GM21786 (cell line): ENCODE data around the gene SLC12A6.

Experiments
- ATAC-seq: cut with Tn5 transposase; IDR thresholded peaks from one replicate; pipeline ENCODE4 v1.9.1; 2021; ENCODE audit not compliant: unreplicated experiment

SLC12A6 gene

DNA sequence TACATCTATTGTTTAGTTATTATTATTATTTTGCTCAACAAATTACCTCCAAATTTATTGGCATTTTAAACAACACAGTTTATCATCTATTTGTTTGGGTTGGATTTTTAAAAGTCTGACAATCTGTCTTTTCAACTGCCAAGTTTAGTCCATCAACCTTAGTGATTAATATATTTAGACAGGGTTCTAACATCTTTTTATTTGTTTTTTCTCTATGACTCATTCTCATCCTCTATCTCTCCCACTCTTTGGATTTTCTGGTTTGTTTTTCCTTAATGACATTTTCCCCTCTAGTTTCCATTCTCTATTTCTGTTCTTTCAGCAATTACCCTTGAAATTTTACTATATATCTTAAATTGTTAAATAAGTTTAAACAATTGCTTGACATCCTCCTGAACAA, 70.8 kb downstream of the SLC12A6 start:
- no peak for ATAC-seq

DNA sequence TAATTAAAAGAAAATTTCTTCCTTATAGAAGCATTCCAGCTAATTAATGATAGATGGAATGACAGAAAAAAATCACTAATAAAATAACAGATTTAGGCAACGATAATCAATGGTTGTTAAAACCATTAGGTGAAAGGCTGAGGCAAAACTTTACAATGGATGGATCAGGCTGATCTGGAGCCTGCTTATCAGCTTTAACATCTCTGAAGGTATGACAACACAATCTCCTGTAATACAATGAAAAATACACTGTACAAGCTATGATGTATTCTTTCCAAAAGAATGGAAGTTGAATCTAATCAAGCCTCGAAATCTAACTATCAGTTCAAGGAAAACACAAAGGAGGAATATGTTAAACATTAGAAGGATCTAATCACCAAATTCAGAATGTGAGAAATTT, 73.5 kb downstream of the SLC12A6 start:
- no peak for ATAC-seq

DNA sequence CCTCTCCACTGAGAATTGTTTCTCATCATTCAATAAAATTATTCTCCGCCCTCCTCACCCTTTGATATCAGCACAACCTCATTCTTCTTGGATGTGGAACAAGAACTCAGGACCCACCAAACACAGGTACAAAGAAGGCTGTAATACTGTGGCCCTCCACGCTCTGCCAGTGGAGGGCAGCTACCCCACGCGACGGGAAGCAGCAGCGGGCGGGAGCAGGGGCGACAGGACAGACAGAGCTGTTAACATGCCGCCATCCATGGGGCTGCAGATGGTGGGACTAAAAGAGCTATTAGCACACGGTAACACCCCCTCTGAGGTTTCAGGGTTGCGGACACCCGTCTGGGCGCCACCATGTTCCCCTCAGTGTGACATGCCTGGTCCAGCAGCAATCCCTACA, 75.2 kb downstream of the SLC12A6 start:
- no peak for ATAC-seq

DNA sequence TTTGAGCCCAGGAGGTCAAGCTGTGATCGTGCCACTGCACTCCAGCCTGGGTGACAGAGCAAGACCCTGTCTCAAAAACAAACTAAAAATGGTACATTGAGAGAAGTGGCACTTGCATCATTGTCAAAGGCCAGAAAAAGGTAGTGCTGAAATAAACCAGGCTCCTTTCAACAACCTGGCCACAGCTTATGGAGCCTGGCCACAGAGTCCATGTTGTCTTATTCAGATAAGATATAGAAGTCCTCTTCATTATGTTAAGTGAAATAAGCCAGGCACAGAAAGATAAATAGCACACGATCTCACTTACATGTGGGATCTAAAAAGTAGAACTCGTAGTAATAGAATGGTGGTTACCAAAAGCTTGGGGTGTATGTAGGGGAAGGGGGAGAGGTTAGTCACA, 78.0 kb downstream of the SLC12A6 start:
- no peak for ATAC-seq

DNA sequence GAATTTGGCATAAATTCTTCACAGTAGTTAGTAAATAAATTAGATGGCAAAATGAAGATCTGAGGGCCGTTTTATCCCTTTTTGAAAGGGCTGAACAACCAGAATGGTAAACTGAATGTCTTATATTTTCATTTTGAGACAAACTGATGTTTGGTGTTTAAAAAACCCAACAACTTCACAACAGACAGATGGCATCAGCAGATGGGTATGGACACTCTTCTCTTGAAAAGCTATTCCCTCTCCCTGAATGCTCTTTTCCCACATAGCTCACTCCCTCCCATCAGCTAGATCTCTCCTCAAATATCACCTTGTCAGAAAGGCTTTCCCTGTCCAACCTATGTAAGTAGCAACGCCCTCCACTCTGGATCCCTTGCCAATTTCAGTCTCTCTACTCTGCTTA, 79.4 kb downstream of the SLC12A6 start:
- ATAC-seq = no peak

DNA sequence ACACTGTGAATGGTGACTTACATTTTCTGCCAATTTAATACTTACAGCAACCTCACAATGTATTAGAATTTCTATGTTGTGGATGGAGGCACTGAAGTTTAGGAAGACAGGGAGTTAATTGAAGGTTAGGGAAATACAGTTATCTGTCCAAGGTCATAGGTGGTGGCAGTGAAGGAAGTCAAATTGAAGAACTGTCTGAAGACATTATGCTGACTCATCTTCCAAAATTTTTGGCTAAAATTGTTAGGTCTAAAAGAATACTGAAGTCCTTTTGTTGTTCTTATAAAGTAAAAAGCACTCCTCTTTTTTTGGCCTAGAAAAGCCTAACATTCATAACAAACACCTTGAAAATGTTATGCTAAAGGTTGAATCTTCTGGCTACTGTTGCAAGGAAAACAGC, 85.0 kb downstream of the SLC12A6 start:
- ATAC-seq = no peak

DNA sequence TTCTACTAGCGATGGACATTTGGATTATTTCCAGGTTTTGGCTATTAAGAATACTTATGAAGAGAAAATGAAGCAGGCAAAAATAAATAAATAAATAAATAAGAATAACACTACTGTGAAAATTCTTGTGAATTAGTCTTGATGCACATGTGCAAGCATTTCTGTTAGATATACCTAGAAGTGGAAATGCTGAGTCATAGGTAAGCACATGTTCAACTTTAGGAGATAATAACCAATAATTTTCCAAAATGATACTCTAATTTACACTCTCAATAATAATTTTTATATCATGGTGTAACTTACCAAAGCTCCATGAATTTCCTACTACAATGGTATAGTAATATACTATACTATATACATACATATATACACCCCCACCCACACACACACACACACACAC, 89.4 kb downstream of the SLC12A6 start:
- no peak for ATAC-seq

DNA sequence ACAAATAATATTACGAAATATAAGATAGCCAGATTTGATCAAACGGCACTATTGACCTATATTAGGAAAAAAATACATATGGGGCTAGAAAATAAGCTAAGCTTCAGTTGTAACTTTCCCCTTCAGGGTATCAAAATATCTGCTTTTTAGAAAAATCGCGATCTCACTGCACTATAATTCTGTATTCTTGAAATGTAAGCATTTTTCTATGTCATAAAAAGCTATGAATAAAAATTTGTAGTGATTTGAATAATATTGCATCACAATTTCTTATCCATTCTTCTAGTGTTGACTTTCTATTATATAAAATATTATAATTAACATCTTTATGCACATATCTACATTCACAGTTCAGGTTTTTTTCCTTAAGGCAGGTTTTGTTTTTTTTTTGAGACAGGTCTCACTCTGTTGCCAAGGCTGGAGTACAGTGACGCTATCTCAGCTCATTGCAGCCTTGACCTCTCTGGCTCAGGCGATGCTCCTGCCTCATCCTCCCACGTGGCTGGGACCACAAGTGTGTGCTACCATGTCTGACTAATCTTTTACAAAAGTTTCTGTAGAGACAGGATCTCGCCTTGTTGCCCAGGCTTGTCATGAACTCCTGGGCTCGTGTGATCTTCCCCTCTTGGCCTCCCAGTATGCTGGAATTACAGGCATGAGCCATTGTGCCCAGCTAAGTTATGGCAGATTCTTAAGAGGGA, 91.2 kb downstream of the SLC12A6 start:
- no peak for ATAC-seq

DNA sequence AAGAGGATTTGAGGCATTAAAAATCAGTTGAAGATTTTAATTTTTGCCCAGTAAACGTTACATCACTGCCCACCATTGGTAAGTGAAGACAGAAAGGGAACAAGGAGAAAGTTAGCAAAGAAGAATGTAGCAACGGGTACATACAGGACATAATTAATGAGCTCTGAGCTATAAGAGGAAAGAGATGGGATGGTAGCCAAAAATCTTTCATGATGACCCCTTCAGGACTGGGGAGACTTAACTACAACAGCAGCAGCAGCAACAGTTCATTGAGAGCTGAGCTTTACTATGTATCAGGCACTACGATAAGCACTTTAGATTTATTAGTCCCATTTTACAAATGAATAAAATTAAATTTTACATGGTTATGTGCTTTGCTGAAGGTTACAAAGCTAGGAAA, 94.4 kb downstream of the SLC12A6 start:
- no peak for ATAC-seq

DNA sequence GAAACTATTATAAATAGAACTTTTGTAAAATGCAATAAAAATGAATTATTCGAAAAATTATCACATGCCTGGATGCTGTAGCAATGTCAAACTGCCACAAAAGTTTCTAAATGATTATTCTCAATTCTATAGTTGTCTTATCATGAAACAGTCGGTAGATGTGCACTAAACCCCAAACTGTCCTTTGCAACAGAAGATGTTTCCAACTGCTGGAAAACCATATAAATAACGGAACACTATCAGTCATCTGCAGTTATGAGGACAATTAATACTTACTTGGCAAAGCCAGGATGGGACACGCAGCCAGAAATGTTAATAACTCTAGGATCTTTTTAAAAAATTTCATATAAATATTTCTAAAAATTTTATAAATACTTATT, 95.3 kb downstream of the SLC12A6 start:
- no peak for ATAC-seq

DNA sequence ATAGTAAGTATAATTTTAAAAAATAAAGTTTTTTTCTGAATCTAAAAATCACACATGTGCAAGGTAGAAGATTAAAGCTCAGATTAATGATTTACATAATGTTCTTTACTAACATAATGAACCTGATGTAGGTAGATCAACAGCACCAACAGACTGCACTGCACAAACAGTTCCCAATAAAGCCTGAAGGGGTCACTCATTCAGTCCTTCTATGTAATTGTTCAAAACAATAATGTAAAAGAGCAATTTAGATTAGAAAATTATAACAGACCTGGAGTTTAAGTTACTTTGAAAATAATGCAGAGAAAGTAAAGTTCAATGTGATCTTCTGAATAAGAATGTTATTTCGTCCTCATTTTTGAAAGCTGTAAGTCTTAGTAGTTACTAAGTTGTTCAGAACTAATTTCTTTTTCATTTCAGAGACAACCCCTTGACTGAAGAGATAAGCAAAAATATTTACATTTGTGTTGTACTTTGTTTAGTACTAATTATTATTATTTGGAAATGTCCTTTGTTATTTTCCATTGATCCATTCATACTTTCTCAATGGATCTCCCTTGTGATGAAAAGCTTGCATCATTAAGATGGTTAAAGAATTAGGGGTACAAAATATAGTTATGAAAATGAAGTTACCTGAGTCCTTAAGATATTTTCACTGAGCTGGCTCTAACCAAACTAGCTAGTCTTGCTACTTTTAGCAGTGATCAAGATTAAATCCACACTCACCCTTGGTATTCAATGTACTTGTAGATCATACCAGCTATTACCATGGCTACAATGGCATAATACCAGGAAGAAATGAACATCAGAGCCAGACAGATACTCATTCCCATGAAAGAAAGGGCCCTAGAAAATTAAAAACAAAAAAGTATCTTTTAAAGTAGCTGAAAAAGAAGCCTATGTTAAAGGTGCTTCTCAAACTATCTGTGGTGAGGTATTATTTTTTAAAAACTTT, 95.9 kb downstream of the SLC12A6 start:
- ATAC-seq = peak; percentile 74

DNA sequence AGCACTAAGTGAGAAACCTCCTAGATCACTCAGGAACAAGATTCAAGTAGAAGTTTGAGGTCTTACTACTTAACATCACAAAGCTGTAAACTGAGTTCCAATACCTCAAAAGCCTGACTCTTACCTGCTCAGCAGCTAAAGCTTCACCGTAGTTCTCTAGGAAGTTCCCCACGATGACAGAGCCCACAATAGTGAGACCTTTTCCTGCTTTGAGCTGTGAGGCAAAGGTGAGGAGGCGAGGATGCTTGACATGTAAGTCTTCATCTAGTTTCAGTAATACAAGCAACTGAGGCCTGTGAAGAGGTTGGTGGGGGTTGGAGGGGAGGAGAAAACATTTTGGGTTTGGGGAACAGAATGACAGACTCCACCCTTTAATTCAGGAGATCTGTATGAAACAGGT, 97.0 kb downstream of the SLC12A6 start:
- ATAC-seq = no peak

DNA sequence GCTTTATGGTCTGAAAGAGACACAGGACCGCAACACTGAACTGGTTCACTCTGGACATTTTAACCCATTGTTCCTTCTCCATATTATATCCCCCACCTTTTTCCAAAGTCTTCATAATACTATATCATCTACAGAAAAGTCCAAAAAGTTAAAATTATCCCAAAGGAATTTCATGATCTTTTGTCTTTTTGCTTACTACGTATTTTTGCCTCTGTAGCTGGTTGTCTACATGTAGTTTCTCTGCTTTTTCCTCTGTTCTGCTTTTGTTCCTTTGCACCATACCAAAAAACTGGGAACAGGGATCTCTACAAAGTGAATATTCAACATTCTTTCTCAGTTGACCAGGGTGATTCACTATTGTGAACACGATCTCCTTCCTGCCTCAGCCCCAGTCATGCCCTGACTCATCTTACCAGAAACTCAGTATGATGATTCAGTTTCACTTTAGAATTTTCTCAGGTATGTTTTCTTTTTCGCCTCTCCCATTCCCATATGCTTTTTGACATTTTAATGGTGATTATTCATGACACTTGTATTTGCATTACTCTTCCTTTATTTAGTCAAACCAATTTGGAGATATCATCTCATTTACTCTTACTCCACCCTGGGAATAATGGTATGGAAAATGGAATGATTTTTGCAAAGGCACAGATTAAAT, 98.3 kb downstream of the SLC12A6 start:
- ATAC-seq = no peak

DNA sequence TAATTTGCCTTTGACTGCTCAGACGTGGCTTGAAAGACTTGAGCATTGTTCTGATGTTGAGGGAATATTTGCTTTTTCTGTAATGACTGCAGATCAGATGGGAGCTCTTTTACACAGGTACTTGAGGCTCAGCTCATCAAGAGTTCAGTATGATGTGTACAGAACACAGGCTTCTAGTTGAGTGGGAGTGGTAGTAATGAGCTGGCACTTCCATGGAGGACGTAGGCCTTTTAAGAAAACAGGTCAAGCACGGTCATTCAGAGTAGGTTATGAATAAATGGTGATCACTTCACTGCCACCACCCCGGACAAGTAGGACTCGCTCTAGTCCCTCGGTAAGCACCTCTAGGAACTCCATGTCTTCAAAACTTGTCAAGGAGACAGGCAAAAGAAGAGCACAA, 104.0 kb downstream of the SLC12A6 start:
- ATAC-seq = no peak

DNA sequence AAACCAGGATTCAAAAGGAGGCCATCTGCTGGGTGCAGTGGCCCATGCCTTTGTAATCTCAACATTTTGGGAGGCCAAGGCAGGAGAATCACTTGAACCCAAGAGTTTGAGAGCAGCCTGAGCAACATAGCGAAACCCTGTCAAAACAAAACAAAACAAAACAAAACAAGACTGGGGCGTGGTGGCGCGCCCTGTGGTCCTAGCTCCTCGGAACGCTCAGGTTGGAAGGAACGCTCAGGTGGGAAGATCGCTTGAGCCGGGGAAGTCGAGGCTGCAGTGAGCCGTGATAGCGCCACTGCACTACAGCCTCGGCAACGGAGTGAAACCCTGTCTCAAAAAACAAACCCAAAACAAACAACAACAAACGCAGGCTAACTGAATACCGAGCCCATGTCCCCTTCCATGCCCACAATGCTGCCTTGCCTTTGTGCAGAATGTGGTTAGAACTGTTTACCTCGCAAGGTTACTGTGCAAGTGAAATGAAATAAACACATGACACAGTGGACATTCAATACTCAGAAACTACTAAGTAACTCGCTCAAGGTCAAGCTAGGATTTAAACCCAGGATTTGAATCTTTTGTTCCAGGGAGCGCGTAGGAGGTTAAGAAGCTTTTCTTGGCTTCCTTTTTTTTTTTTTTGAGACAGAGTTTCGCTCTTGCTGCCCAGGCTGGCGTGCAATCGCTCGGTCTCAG, 113.5 kb downstream of the SLC12A6 start:
- no peak for ATAC-seq

DNA sequence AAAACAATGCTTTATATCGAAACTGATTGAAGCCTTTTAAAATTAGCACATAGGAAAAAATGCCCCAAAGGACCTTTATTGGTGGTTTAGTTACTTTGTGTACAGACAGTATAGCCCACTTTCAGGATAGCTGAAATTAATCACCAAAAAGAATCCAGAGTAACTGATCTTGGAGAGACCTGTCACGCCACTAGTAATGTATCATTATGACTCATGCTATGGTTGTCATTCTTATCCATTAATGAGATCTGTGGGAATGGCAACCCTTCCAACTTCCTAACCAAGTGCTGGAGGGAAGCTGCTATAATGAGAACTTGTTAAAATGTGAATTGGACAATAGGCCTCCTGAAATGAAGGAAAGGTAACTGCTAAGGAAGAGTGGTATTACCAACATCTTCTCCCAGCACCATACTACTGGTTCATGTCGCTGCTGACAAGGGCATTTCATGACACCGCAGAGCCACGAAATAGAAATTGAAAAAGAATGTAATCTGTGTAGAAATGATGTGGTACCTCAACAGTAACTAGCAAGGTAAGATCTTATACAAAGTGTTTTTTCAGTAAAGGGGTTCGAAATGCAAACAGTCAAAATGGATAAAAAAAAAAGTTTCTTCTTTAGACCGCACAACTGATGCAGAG, 119.9 kb downstream of the SLC12A6 start:
- ATAC-seq = no peak

DNA sequence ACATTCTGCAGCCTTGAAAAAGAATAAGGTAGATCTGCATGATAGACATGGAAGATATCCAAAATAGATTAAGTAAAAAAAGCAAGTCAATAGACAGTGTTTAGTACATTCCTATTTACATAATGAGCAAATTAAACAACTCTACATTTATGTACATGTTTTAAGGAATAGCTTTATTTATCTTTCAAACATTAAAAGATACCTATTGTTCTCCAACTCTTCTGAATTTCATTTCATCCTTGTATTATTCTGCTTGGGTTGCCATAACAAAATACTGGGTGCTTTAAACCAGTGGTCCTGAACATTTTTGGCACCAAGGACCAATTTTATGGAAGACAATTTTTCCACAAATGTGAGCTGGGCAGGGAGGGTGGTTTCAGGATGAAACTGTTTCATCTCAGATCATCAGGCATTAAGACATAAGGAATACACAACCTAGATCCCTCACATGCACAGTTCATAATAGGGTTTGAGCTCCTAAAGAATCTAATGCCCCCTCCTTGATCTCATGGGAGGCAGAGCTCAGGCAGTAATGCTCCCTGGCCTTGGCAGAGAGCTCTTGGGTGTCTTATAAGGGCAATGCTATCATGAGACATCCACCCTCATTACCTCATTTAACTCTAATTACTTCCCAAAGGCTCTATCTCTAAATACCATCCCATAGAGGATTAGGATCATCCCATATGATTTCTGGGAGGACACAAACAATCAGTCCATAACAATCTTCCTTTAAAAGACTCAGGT, 120.9 kb downstream of the SLC12A6 start:
- no peak for ATAC-seq

DNA sequence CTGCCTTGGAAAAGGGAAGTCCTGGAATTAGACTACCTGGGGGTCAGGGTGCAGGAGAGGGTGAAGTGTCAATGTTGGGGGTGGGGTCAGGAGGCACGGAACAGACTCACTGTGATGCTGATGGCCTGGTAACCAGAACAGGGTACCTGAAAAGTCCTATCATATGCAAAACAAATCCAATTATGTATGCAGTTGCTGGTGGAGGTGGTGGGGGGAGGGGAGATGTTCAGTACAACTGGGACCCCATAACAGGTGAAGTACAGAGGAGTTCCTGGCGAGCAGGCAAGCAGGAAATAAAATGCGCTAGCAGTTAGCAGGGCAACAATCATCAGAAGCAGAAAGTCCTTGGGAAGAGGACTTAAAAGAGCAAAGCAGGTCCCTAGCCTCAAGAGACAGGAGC, 123.4 kb downstream of the SLC12A6 start:
- ATAC-seq = no peak

DNA sequence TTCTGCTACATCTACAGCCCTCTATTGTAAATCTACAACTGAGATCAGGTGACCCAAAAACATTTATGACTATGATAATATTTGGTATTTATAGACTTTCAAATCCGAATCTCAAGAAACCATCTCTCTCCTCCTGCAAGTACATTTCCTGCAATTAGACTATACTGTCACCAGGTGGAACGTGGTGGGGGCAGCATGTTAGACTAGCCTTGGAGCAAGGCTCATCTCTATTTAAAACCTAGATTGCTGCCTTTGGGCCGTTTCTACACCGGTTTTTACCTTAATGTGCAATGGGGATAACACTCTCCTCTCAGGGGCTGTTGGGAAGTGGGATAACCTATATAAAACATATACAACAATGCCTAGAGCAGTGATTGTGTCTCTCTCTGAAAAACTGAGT, 123.9 kb downstream of the SLC12A6 start:
- no peak for ATAC-seq
